HepG2 (cell line): ENCODE data around the gene SLC45A2. TPM values are rescaled to one million over a fixed set of nuclear protein-coding genes. Genes with fewer than 3 reads are reported as not detected.

ENCODE experiments used
- ATAC-seq: fragments of 200-7000 bp; cut with Tn5 transposase; 3 replicates; pipeline ENCODE4 v1.9.1; 2020; ENCODE audit warnings: mild to moderate bottlenecking, moderate library complexity
- BruUV-seq: library from RNA; stranded (reverse); fragments of 400-500 nt; replicated peaks from 2 replicates; lab custom pipeline; 2021; lab: Mats Ljungman, UMichigan
- CTCF ChIA-PET: fragments of 300-600 bp; formaldehyde crosslinking; extraction: SDS; loops from one replicate; lab custom pipeline; 2021; ENCODE audit warnings: low total read pairs, inconsistent platforms, low intra/inter-chr PET ratio; lab: Yijun Ruan, JAX
- POLR2A ChIA-PET: fragments of 350-600 bp; sonication (Branson Sonifier 250); formaldehyde crosslinking; loops from one replicate; lab custom pipeline; 2020; ENCODE audit warnings: antibody characterized with exemption, inconsistent platforms; lab: Yijun Ruan, JAX
- DNase-seq: peaks from one replicate; pipeline ENCODE4 v3.0.0-alpha.2; 2015; ENCODE audit warnings: low spot score
- FAIRE-seq: peaks from 3 replicates; lab custom pipeline; 2011; peaks lifted over from hg19 to GRCh38; lab: Jason Lieb, UNC
- H2AFZ ChIP-seq: one replicate; pipeline ENCODE4 v1.6.1; 2011; ENCODE audit warnings: low read length, inconsistent platforms
- H3K27ac ChIP-seq: fragments of 300-600 bp; 3 replicates; pipeline ENCODE4 v1.8.0; 2011; ENCODE audit warnings: mixed run types, mild to moderate bottlenecking, mixed read lengths, low read length, inconsistent platforms; ENCODE audit not compliant: insufficient read depth; ENCODE audit errors: extremely low read length
- H3K27me3 ChIP-seq, 2 experiments: fragments of 200-600 bp in 1 of 2; 2 replicates in 1 of 2; 3 replicates in 1 of 2; pipeline versions ENCODE4 v1.6.0 to v1.8.0; 2011; ENCODE audit warnings: low read length in 2 of 2, mild to moderate bottlenecking in 2 of 2, moderate library complexity in 2 of 2, inconsistent platforms in 1 of 2; ENCODE audit not compliant: insufficient read depth in 2 of 2, control insufficient read depth in 1 of 2
- H3K36me3 ChIP-seq, 2 experiments: fragments of 200-600 bp in 1 of 2; replicated peaks in 1 of 2; 2 replicates in 1 of 2; 3 replicates in 1 of 2; pipeline versions ENCODE4 v1.5.1 to v1.8.0; 2011; ENCODE audit warnings: low read length in 2 of 2, inconsistent platforms in 1 of 2; ENCODE audit not compliant: insufficient read depth in 2 of 2, control insufficient read depth in 1 of 2
- H3K4me1 ChIP-seq: 2 replicates; pipeline ENCODE4 v1.5.1; 2012; ENCODE audit warnings: low read length, inconsistent platforms; ENCODE audit not compliant: insufficient read depth
- H3K4me2 ChIP-seq: 2 replicates; pipeline ENCODE4 v1.6.0; 2011; ENCODE audit warnings: low read depth, low read length, inconsistent platforms
- H3K4me3 ChIP-seq, 3 experiments: fragments of 200-600 bp in 1 of 3; sonication (generic), shearing (Covaris generic) in 1 of 3; replicated peaks in 1 of 3; 2 replicates each; pipeline ENCODE4 v1.5.1; 2011 to 2016; ENCODE audit warnings: low read length in 3 of 3, inconsistent platforms in 2 of 3, low read depth in 2 of 3, mild to moderate bottlenecking in 2 of 3, control low read depth in 1 of 3, mixed read lengths in 1 of 3; ENCODE audit not compliant: insufficient read depth in 1 of 3
- H3K79me2 ChIP-seq: one replicate; pipeline ENCODE4 v1.6.1; 2011; ENCODE audit warnings: low read length, inconsistent platforms; ENCODE audit not compliant: insufficient read depth
- H3K9ac ChIP-seq: 2 replicates; pipeline ENCODE4 v1.6.0; 2011; ENCODE audit warnings: mild to moderate bottlenecking, low read depth, low read length, inconsistent platforms; ENCODE audit not compliant: insufficient read depth
- H3K9me3 ChIP-seq: 2 replicates; pipeline ENCODE4 v1.5.1; 2012; ENCODE audit warnings: mild to moderate bottlenecking, low read length
- H4K20me1 ChIP-seq: 2 replicates; pipeline ENCODE4 v1.6.0; 2011; ENCODE audit warnings: inconsistent platforms, mild to moderate bottlenecking, low read length, moderate library complexity; ENCODE audit not compliant: insufficient read depth
- FOSL1 ChIP-seq: sonication (generic); formaldehyde crosslinking; IDR thresholded peaks from 2 replicates; pipeline ENCODE4 v1.9.0; 2021; ENCODE audit warnings: missing genetic modification reagents, borderline replicate concordance
- ISX ChIP-seq: sonication (generic); formaldehyde crosslinking; conservative IDR thresholded peaks from 2 replicates; pipeline ENCODE4 v1.5.0; 2020; ENCODE audit warnings: missing genetic modification reagents
- JUN ChIP-seq: sonication (generic); formaldehyde crosslinking; IDR thresholded peaks from 2 replicates; pipeline ENCODE4 v1.4.0; 2020; ENCODE audit warnings: mild to moderate bottlenecking, missing genetic modification reagents
- KLF9 ChIP-seq: IDR thresholded peaks from 2 replicates; pipeline ENCODE4 v1.6.1; 2016; ENCODE audit warnings: low read depth
- MEIS2 ChIP-seq: sonication (generic); formaldehyde crosslinking; IDR thresholded peaks from 2 replicates; pipeline ENCODE4 v1.9.0; 2021; ENCODE audit warnings: mild to moderate bottlenecking, missing genetic modification reagents
- POLR2A ChIP-seq, 2 experiments: IDR thresholded peaks; 2 replicates each; pipeline ENCODE4 v1.6.1; 2011; ENCODE audit warnings: low read depth in 2 of 2, low read length in 2 of 2, mild to moderate bottlenecking in 1 of 2, moderate library complexity in 1 of 2; ENCODE audit not compliant: insufficient read depth in 1 of 2
- POLR2AphosphoS5 ChIP-seq: IDR thresholded peaks from 2 replicates; pipeline ENCODE4 v1.6.1; 2012; ENCODE audit warnings: low read depth, low read length
- TBL1XR1 ChIP-seq: fragments of 150-350 bp; IDR thresholded peaks from 2 replicates; pipeline ENCODE4 v1.6.1; 2014; ENCODE audit warnings: borderline replicate concordance, low read length; ENCODE audit not compliant: partially characterized antibody
- TGIF2 ChIP-seq: IDR thresholded peaks from 2 replicates; pipeline ENCODE4 v1.6.1; 2016; ENCODE audit warnings: control low read depth, missing compliant biosample characterization
- ZNF10 ChIP-seq: sonication (generic); formaldehyde crosslinking; IDR thresholded peaks from 2 replicates; pipeline ENCODE4 v1.4.0; 2020; ENCODE audit warnings: mild to moderate bottlenecking, low read depth, missing genetic modification reagents, borderline replicate concordance
- ZNF234 ChIP-seq: sonication (generic); formaldehyde crosslinking; conservative IDR thresholded peaks from 2 replicates; pipeline ENCODE4 v1.5.1; 2020; ENCODE audit warnings: mild to moderate bottlenecking, missing genetic modification reagents
- ZNF496 ChIP-seq: sonication (generic); formaldehyde crosslinking; IDR thresholded peaks from 2 replicates; pipeline ENCODE4 v1.8.1; 2023; ENCODE audit warnings: mild to moderate bottlenecking, moderate library complexity, missing genetic modification reagents; ENCODE audit not compliant: insufficient replicate concordance
- ZNF558 ChIP-seq: sonication (generic); formaldehyde crosslinking; IDR thresholded peaks from 2 replicates; pipeline ENCODE4 v1.9.0; 2022; ENCODE audit warnings: mild to moderate bottlenecking, missing genetic modification reagents, borderline replicate concordance
- ZNF780A ChIP-seq: sonication (generic); formaldehyde crosslinking; IDR thresholded peaks from 2 replicates; pipeline ENCODE4 v1.8.0; 2022; ENCODE audit warnings: mild to moderate bottlenecking, missing genetic modification reagents, moderate library complexity
- WGBS: methylation state at CpG from one replicate; pipeline ENCODE4 v1.1.6; 2017; ENCODE audit warnings: low lambda C conversion rate; 5-methylcytosine and 5-hydroxymethylcytosine counted together
- in situ Hi-C: cut with HindIII; loops from 2 replicates; pipeline ENCODE4 v1.10.0; 2017; ENCODE audit warnings: low pct_unique_long_range_greater_than_20kb; ENCODE audit not compliant: extremely low pct_ligation_motif_present
- intact Hi-C: fragments of 100-400 bp; cut with micrococcal nuclease; formaldehyde crosslinking; loops from one replicate; pipeline ENCODE4 v1.10.0; 2022; ENCODE audit not compliant: unreplicated experiment
- polyA plus RNA-seq, 8 experiments: library from polyadenylated mRNA; depleted of rRNA in 3 of 8; stranded (reverse) in 7 of 8; unstranded in 1 of 8; fragments of >200 nt; fragmentation: Illumina TruSeq in 4 of 8; extraction: Trizol in 4 of 8; gene quantifications; 2 replicates each; pipeline versions ENCODE4 v1.2.1 to v1.2.3, GENCODE V29; 2011 to 2016; ENCODE audit warnings: low read depth in 4 of 8, missing spikeins in 1 of 8, mixed read lengths in 1 of 8; ENCODE audit not compliant: insufficient read depth in 1 of 8
- total RNA-seq, 5 experiments: library from RNA; depleted of rRNA; stranded (reverse); fragments of >200 nt; fragmentation: Illumina TruSeq; extraction: Trizol; gene quantifications; 2 replicates each; pipeline ENCODE4 v1.2.3, GENCODE V29; 2016; ENCODE audit warnings: low read depth in 1 of 5
- TF ChIP-seq, protein P1 (sequence below): sonication (generic); formaldehyde crosslinking; IDR thresholded peaks from 2 replicates; pipeline ENCODE4 v1.4.0; 2020; ENCODE audit warnings: missing genetic modification reagents
- TF ChIP-seq, protein P2 (sequence below): sonication (generic); formaldehyde crosslinking; IDR thresholded peaks from 2 replicates; pipeline ENCODE4 v1.4.0; 2020; ENCODE audit warnings: mild to moderate bottlenecking, missing genetic modification reagents
- TF ChIP-seq, protein P3 (sequence below): IDR thresholded peaks from 2 replicates; pipeline ENCODE4 v1.6.1; 2016; ENCODE audit warnings: low read depth, control low read depth

SLC45A2 gene
- total and polyA plus RNA-seq, 2 of the 13 experiments (the other 11 are each of a cell fraction or from before 2014, with no cell fraction given) = 0.22 to 0.24 TPM

DNA sequence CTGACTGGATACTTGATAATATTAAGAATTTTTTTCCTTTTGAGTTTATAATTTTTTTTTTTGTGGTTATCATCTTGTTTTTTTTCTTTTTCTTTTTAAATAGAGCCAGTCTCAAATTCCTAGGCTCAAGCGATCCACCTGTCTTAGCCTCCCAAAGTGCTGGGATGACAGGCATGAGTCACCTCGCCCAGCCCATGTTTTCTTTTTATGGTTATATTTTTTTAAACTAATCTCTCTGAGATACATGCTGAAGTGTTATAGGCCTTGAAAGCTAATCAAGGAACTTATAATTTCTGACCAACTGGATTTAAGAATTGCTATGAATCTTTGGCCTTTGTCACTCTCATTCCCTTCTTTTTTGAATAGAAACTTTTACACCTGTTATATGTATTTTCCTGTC lies 30.1 kb upstream of the SLC45A2 start:
- no peaks in the 10 kb centered on the region for H4K20me1 ChIP-seq
- no peak for FAIRE-seq
- no peak for DNase-seq
- no peaks in the 10 kb centered on the region for H3K27me3 ChIP-seq
- no peak overlapping the region for H2AFZ ChIP-seq
- no peak for TF ChIP-seq FOSL1
- no peak for TF ChIP-seq ZNF10 (CRISPR knock-in tag)
- TF ChIP-seq POLR2A (IDR thresholded peaks at IDR 0.05; ENCODE audit: insufficient read depth in 1 of 2, low read depth in 2 of 2, low read length in 2 of 2) = no peak
- TF ChIP-seq, protein P1, sequence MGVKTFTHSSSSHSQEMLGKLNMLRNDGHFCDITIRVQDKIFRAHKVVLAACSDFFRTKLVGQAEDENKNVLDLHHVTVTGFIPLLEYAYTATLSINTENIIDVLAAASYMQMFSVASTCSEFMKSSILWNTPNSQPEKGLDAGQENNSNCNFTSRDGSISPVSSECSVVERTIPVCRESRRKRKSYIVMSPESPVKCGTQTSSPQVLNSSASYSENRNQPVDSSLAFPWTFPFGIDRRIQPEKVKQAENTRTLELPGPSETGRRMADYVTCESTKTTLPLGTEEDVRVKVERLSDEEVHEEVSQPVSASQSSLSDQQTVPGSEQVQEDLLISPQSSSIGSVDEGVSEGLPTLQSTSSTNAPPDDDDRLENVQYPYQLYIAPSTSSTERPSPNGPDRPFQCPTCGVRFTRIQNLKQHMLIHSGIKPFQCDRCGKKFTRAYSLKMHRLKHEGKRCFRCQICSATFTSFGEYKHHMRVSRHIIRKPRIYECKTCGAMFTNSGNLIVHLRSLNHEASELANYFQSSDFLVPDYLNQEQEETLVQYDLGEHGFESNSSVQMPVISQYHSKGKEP = no peak
- no peak for TF ChIP-seq ISX
- TF ChIP-seq ZNF558 = no peak
- no peak for TF ChIP-seq JUN (CRISPR knock-in tag)
- TF ChIP-seq POLR2AphosphoS5 = no peak
- TF ChIP-seq KLF9 (CRISPR knock-in tag) = no peak
- TF ChIP-seq, protein P2, sequence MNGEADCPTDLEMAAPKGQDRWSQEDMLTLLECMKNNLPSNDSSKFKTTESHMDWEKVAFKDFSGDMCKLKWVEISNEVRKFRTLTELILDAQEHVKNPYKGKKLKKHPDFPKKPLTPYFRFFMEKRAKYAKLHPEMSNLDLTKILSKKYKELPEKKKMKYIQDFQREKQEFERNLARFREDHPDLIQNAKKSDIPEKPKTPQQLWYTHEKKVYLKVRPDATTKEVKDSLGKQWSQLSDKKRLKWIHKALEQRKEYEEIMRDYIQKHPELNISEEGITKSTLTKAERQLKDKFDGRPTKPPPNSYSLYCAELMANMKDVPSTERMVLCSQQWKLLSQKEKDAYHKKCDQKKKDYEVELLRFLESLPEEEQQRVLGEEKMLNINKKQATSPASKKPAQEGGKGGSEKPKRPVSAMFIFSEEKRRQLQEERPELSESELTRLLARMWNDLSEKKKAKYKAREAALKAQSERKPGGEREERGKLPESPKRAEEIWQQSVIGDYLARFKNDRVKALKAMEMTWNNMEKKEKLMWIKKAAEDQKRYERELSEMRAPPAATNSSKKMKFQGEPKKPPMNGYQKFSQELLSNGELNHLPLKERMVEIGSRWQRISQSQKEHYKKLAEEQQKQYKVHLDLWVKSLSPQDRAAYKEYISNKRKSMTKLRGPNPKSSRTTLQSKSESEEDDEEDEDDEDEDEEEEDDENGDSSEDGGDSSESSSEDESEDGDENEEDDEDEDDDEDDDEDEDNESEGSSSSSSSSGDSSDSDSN = no peak
- no peak for TF ChIP-seq ZNF234 (CRISPR knock-in tag)
- no peak for TF ChIP-seq ZNF780A (CRISPR knock-in tag)
- TF ChIP-seq, protein P3, sequence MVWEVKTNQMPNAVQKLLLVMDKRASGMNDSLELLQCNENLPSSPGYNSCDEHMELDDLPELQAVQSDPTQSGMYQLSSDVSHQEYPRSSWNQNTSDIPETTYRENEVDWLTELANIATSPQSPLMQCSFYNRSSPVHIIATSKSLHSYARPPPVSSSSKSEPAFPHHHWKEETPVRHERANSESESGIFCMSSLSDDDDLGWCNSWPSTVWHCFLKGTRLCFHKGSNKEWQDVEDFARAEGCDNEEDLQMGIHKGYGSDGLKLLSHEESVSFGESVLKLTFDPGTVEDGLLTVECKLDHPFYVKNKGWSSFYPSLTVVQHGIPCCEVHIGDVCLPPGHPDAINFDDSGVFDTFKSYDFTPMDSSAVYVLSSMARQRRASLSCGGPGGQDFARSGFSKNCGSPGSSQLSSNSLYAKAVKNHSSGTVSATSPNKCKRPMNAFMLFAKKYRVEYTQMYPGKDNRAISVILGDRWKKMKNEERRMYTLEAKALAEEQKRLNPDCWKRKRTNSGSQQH = no peak
- TF ChIP-seq MEIS2 = no peak
- TF ChIP-seq TBL1XR1 = no peak
- TF ChIP-seq TGIF2 (CRISPR knock-in tag) = no peak
- no peak for TF ChIP-seq ZNF496
- TF ChIP-seq, all 625 proteins: peak for 0
- no peaks in the 10 kb centered on the region for H3K9me3 ChIP-seq
- in situ Hi-C loops = no loop called here
- no TSS peak for BruUV-seq
- CTCF ChIA-PET = no interaction called here
- peaks cover 27% of the 10 kb centered on the region for H3K4me1 ChIP-seq
- intact Hi-C loops = no loop called here
- no peaks in the 10 kb centered on the region for H3K79me2 ChIP-seq
- POLR2A ChIA-PET = no interaction called here
- no peak overlapping the region for H3K4me2 ChIP-seq
- no peak overlapping the region for H3K4me3 ChIP-seq
- H3K27ac ChIP-seq = no peak overlapping the region
- ATAC-seq = no peak
- WGBS = 97% methylated on average over 2 of the region's 2 CpGs
- no peak overlapping the region for H3K9ac ChIP-seq
- no peaks in the 10 kb centered on the region; a peak in 1 of 5 replicates for H3K36me3 ChIP-seq
